ENCODE results near the gene DDX49. TPM values are rescaled to one million over a fixed set of nuclear protein-coding genes. Genes with fewer than 3 reads are reported as not detected.

DDX49 gene
- total RNA-seq, 1 donor from 2014 or later, result 22.4 TPM

- no peaks in the 10 kb centered on the region for H3K27me3 ChIP-seq (ENCODE audit: low read depth)
- intact Hi-C loops (cut with micrococcal nuclease), result no loop called here
- no peak overlapping the region for H3K4me3 ChIP-seq
- TF ChIP-seq CTCF (IDR thresholded peaks at IDR 0.05; ENCODE audit: borderline replicate concordance), result no peak
- no peaks in the 10 kb centered on the region for H3K4me1 ChIP-seq
- H3K9me3 ChIP-seq (replicated peaks), result no peaks in the 10 kb centered on the region
- DNase-seq, result no peak
- peaks cover 53% of the 10 kb centered on the region for H3K36me3 ChIP-seq
- no peak overlapping the region for H3K27ac ChIP-seq (replicated peaks)
Observed at GRCh38 chr19:18906605-18907519, 12.7 kb upstream of the DDX49 start.

GRCh38 chr19:18908917-18909619 is 10.4 kb upstream of the DDX49 start:
- no peaks in the 10 kb centered on the region for H3K9me3 ChIP-seq (replicated peaks)
- no peak overlapping the region for H3K4me3 ChIP-seq
- H3K4me1 ChIP-seq, result peaks cover 5% of the 10 kb centered on the region
- no peaks in the 10 kb centered on the region for H3K27me3 ChIP-seq (ENCODE audit: low read depth)
- no peak for DNase-seq
- no peak for TF ChIP-seq CTCF (IDR thresholded peaks at IDR 0.05; ENCODE audit: borderline replicate concordance)
- H3K36me3 ChIP-seq, result peaks cover 63% of the 10 kb centered on the region
- H3K27ac ChIP-seq (replicated peaks), result no peak overlapping the region
- intact Hi-C loops (cut with micrococcal nuclease), result no loop called here

GRCh38 chr19:18910010-18910409 is 9.5 kb upstream of the DDX49 start:
- DNase-seq, result no peak
- Histone ChIP-seq H3K9me3 (replicated peaks) (no peaks in the 10 kb centered on the region), H3K36me3 (peaks cover 62% of the 10 kb centered on the region), H3K4me3 (no peak overlapping the region), H3K27me3 (ENCODE audit: low read depth) (no peaks in the 10 kb centered on the region), H3K4me1 (peaks cover 5% of the 10 kb centered on the region), H3K27ac (replicated peaks) (no peak overlapping the region)
- intact Hi-C loops (cut with micrococcal nuclease), result no loop called here
- TF ChIP-seq CTCF (IDR thresholded peaks at IDR 0.05; ENCODE audit: borderline replicate concordance), result no peak

GRCh38 chr19:18910801-18911436 is 8.6 kb upstream of the DDX49 start:
- intact Hi-C loops (cut with micrococcal nuclease), result no loop called here
- no peak overlapping the region for H3K4me3 ChIP-seq
- no peak for DNase-seq
- no peaks in the 10 kb centered on the region for H3K27me3 ChIP-seq (ENCODE audit: low read depth)
- no peaks in the 10 kb centered on the region for H3K9me3 ChIP-seq (replicated peaks)
- H3K4me1 ChIP-seq, result peaks cover 10% of the 10 kb centered on the region
- no peak overlapping the region for H3K27ac ChIP-seq (replicated peaks)
- TF ChIP-seq CTCF (IDR thresholded peaks at IDR 0.05; ENCODE audit: borderline replicate concordance), result no peak
- H3K36me3 ChIP-seq, result peaks cover 59% of the 10 kb centered on the region

- no peaks in the 10 kb centered on the region for H3K9me3 ChIP-seq (replicated peaks)
- H3K27me3 ChIP-seq (ENCODE audit: low read depth), result no peaks in the 10 kb centered on the region
- H3K4me3 ChIP-seq, result no peak overlapping the region
- no peak for DNase-seq
- TF ChIP-seq CTCF (IDR thresholded peaks at IDR 0.05; ENCODE audit: borderline replicate concordance), result no peak
- intact Hi-C loops (cut with micrococcal nuclease), result no loop called here
- H3K27ac ChIP-seq (replicated peaks), result no peak overlapping the region
- peaks cover 43% of the 10 kb centered on the region for H3K36me3 ChIP-seq
- peaks cover 25% of the 10 kb centered on the region for H3K4me1 ChIP-seq
Observed at GRCh38 chr19:18912933-18913332, 6.6 kb upstream of the DDX49 start.
